Breast epithelium (tissue), 3 donors: ENCODE measurements around the gene CAT.

Experiments used
- POLR2A ChIP-seq: fragments of 450-650 bp; IDR thresholded peaks from one replicate; pipeline ENCODE4 v1.6.1; 2016; ENCODE audit warnings: antibody characterized with exemption, mild to moderate bottlenecking, moderate library complexity
- TF ChIP-seq, protein P1 (sequence below), 3 donors: fragments of 450-650 bp; IDR thresholded peaks; one replicate each; pipeline ENCODE4 v1.5.1; 2016 to 2017; ENCODE audit warnings: antibody characterized with exemption in 3 of 3, mild to moderate bottlenecking in 3 of 3, moderate library complexity in 3 of 3

DNA sequence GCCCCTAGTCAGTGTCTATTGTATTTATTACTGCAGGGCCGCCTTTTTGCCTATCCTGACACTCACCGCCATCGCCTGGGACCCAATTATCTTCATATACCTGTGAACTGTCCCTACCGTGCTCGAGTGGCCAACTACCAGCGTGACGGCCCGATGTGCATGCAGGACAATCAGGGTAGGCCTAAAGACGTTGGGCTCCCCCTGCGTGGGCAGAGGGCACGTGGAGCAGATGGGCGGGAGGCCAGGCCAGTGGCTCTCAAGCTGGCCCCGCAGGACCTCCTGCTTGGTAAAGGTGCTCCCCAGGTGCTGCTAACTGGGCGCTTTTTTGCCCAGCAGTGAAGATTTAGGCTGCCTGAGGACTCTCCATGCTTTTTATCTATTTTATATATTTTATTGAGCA lies 22.5 kb downstream of the CAT start:
- TF ChIP-seq, protein P1, sequence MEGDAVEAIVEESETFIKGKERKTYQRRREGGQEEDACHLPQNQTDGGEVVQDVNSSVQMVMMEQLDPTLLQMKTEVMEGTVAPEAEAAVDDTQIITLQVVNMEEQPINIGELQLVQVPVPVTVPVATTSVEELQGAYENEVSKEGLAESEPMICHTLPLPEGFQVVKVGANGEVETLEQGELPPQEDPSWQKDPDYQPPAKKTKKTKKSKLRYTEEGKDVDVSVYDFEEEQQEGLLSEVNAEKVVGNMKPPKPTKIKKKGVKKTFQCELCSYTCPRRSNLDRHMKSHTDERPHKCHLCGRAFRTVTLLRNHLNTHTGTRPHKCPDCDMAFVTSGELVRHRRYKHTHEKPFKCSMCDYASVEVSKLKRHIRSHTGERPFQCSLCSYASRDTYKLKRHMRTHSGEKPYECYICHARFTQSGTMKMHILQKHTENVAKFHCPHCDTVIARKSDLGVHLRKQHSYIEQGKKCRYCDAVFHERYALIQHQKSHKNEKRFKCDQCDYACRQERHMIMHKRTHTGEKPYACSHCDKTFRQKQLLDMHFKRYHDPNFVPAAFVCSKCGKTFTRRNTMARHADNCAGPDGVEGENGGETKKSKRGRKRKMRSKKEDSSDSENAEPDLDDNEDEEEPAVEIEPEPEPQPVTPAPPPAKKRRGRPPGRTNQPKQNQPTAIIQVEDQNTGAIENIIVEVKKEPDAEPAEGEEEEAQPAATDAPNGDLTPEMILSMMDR (IDR thresholded peaks at IDR 0.05) = no peak
- no peak for TF ChIP-seq POLR2A
